IMR-90 (cell line): Measurements from ENCODE around the gene LATS2. TPM values are rescaled to one million over a fixed set of nuclear protein-coding genes. Genes with fewer than 3 reads are reported as not detected.

Source experiments
- ATAC-seq: fragments of 200-7000 bp; cut with Tn5 transposase; 2 replicates; pipeline ENCODE4 v1.9.1; 2020; ENCODE audit warnings: low read depth, mild to moderate bottlenecking, moderate library complexity
- BruUV-seq: library from RNA; stranded (reverse); fragments of 400-500 nt; replicated peaks from 2 replicates; lab custom pipeline; 2021; lab: Mats Ljungman, UMichigan
- CTCF ChIA-PET: fragments of 300-600 bp; formaldehyde crosslinking; extraction: SDS; loops from one replicate; lab custom pipeline; 2021; ENCODE audit warnings: antibody characterized with exemption; lab: Yijun Ruan, JAX
- POLR2A ChIA-PET: fragments of 300-600 bp; sonication (Branson Sonifier 250); formaldehyde crosslinking; loops from one replicate; lab custom pipeline; 2022; ENCODE audit warnings: antibody characterized with exemption; ENCODE audit not compliant: unreplicated experiment; lab: Charles Lee
- DNase-seq: peaks from one replicate; pipeline ENCODE4 v3.0.0; 2013
- H2AFZ ChIP-seq: replicated peaks from 2 replicates; pipeline ENCODE3; 2013; ENCODE audit warnings: low read length, mild to moderate bottlenecking; ENCODE audit not compliant: poor library complexity
- H2AK5ac ChIP-seq: 2 replicates; pipeline ENCODE4 v1.6.1; 2013; ENCODE audit warnings: low read depth, low read length, inconsistent platforms
- H2AK9ac ChIP-seq: replicated peaks from 2 replicates; pipeline ENCODE3; 2013; ENCODE audit warnings: mild to moderate bottlenecking, low read depth, low read length, moderate library complexity; ENCODE audit not compliant: poor library complexity
- H2BK120ac ChIP-seq: 2 replicates; pipeline ENCODE4 v1.6.1; 2013; ENCODE audit warnings: low read depth, low read length, inconsistent platforms
- H2BK15ac ChIP-seq: 3 replicates; pipeline ENCODE4 v1.6.1; 2013; ENCODE audit warnings: low read depth, low read length, inconsistent platforms
- H2BK20ac ChIP-seq: 2 replicates; pipeline ENCODE4 v1.6.1; 2013; ENCODE audit warnings: low read depth, mild to moderate bottlenecking, inconsistent platforms, low read length, moderate library complexity
- H2BK5ac ChIP-seq: 2 replicates; pipeline ENCODE4 v1.6.1; 2013; ENCODE audit warnings: mild to moderate bottlenecking, low read depth, low read length, inconsistent platforms; ENCODE audit not compliant: poor library complexity, severe bottlenecking
- H3K14ac ChIP-seq: replicated peaks from 2 replicates; pipeline ENCODE4 v1.6.1; 2013; ENCODE audit warnings: low read depth, low read length, inconsistent platforms
- H3K18ac ChIP-seq: 2 replicates; pipeline ENCODE4 v1.6.1; 2013; ENCODE audit warnings: low read depth, low read length, control low read depth
- H3K23ac ChIP-seq: 2 replicates; pipeline ENCODE4 v1.6.1; 2013; ENCODE audit warnings: low read depth, low read length, inconsistent platforms
- H3K27ac ChIP-seq: 2 replicates; pipeline ENCODE4 v1.5.1; 2013; ENCODE audit warnings: mild to moderate bottlenecking, control low read depth, low read length; ENCODE audit not compliant: insufficient read depth
- H3K27me3 ChIP-seq: 2 replicates; pipeline ENCODE4 v1.6.1; 2013; ENCODE audit warnings: low read length; ENCODE audit not compliant: control insufficient read depth, insufficient read depth
- H3K36me3 ChIP-seq: 2 replicates; pipeline ENCODE4 v1.6.1; 2013; ENCODE audit warnings: low read length, mixed read lengths; ENCODE audit not compliant: control insufficient read depth, insufficient read depth
- H3K4ac ChIP-seq: 2 replicates; pipeline ENCODE4 v1.6.1; 2013; ENCODE audit warnings: low read depth, low read length, inconsistent platforms
- H3K4me1 ChIP-seq: 2 replicates; pipeline ENCODE4 v1.6.1; 2013; ENCODE audit warnings: low read length, mixed read lengths; ENCODE audit not compliant: control insufficient read depth, insufficient read depth
- H3K4me2 ChIP-seq: 2 replicates; pipeline ENCODE4 v1.6.1; 2013; ENCODE audit warnings: low read depth, mild to moderate bottlenecking, control low read depth, low read length, moderate library complexity
- H3K4me3 ChIP-seq: 2 replicates; pipeline ENCODE4 v1.5.1; 2013; ENCODE audit warnings: low read depth, mild to moderate bottlenecking, control low read depth, low read length, moderate library complexity; ENCODE audit not compliant: insufficient read depth
- H3K56ac ChIP-seq: 2 replicates; pipeline ENCODE4 v1.6.1; 2013; ENCODE audit warnings: low read length, inconsistent platforms; ENCODE audit not compliant: insufficient read depth; ENCODE audit errors: extremely low read depth
- H3K79me1 ChIP-seq, 2 experiments: 2 replicates each; pipeline ENCODE4 v1.6.1; 2013; ENCODE audit warnings: low read length in 2 of 2, inconsistent platforms in 1 of 2, low read depth in 1 of 2
- H3K9ac ChIP-seq: 2 replicates; pipeline ENCODE4 v1.6.1; 2013; ENCODE audit warnings: low read depth, low read length, control low read depth
- H3K9me1 ChIP-seq: 2 replicates; pipeline ENCODE4 v1.6.1; 2013; ENCODE audit warnings: low read length, inconsistent platforms; ENCODE audit not compliant: insufficient read depth
- H3K9me3 ChIP-seq: 2 replicates; pipeline ENCODE4 v1.6.1; 2013; ENCODE audit warnings: low read length; ENCODE audit not compliant: control insufficient read depth, insufficient read depth
- H4K20me1 ChIP-seq: 2 replicates; pipeline ENCODE4 v1.6.1; 2013; ENCODE audit warnings: low read length, inconsistent platforms; ENCODE audit not compliant: insufficient read depth
- H4K5ac ChIP-seq: 2 replicates; pipeline ENCODE4 v1.6.1; 2013; ENCODE audit warnings: mild to moderate bottlenecking, low read depth, low read length, control low read depth
- H4K8ac ChIP-seq, 2 experiments: 2 replicates each; pipeline ENCODE4 v1.6.1; 2013; ENCODE audit warnings: low read depth in 2 of 2, low read length in 2 of 2, control low read depth in 1 of 2, inconsistent platforms in 1 of 2
- H4K91ac ChIP-seq: 2 replicates; pipeline ENCODE4 v1.6.1; 2013; ENCODE audit warnings: low read depth, low read length, inconsistent platforms; ENCODE audit not compliant: insufficient read depth
- CEBPB ChIP-seq: IDR thresholded peaks from 2 replicates; pipeline ENCODE4 v1.6.1; 2012; ENCODE audit warnings: low read depth, low read length, improper control_type of control experiment
- FOS ChIP-seq: fragments of 150-350 bp; IDR thresholded peaks from 2 replicates; pipeline ENCODE4 v1.6.1; 2016; ENCODE audit warnings: low read depth, low read length
- MXI1 ChIP-seq: IDR thresholded peaks from 2 replicates; pipeline ENCODE4 v1.6.1; 2012; ENCODE audit warnings: low read depth, mild to moderate bottlenecking, low read length, moderate library complexity, borderline replicate concordance
- RFX5 ChIP-seq: IDR thresholded peaks from 2 replicates; pipeline ENCODE4 v1.8.0; 2012; ENCODE audit warnings: low read depth, mild to moderate bottlenecking, low read length, moderate library complexity
- USF2 ChIP-seq: fragments of 150-350 bp; IDR thresholded peaks from 2 replicates; pipeline ENCODE4 v1.6.1; 2017; ENCODE audit warnings: mild to moderate bottlenecking, antibody characterized with exemption, low read length, low read depth
- WGBS, 2 experiments: methylation state at CpG; one replicate each; pipeline versions ENCODE4 v1.1.5 to v1.1.7; 2013; ENCODE audit warnings: missing lambda C conversion rate in 2 of 2; ENCODE audit not compliant: insufficient read length in 1 of 2; ENCODE audit errors: extremely low coverage in 2 of 2; 5-methylcytosine and 5-hydroxymethylcytosine counted together
- dilution Hi-C: fragments of 300-500 bp; cut with HindIII; formaldehyde crosslinking; loops from one replicate; pipeline ENCODE4 v1.14.3; 2018; ENCODE audit warnings: low sequenced_read_pairs; ENCODE audit not compliant: unreplicated experiment
- in situ Hi-C: fragments of 300-500 bp; cut with MboI; formaldehyde crosslinking; loops from 3 replicates; pipeline ENCODE4 v1.14.3; 2019; ENCODE audit warnings: low sequenced_read_pairs, inconsistent platforms, mixed read lengths
- intact Hi-C: fragments of 100-400 bp; cut with micrococcal nuclease; formaldehyde crosslinking; loops from 2 replicates; pipeline ENCODE4 v1.10.0; 2022
- polyA plus RNA-seq, 3 experiments: library from polyadenylated mRNA; depleted of rRNA; stranded (reverse); fragments of >200 nt; gene quantifications; 2 replicates each; pipeline ENCODE4 v1.2.3, GENCODE V29; 2012; ENCODE audit warnings: low replicate concordance in 1 of 3
- total RNA-seq: library from RNA; depleted of rRNA; stranded (reverse); fragments of >200 nt; gene quantifications from 2 replicates; pipeline ENCODE4 v1.2.3, GENCODE V29; 2012

LATS2 gene
- total and polyA plus RNA-seq, 2 of the 4 experiments (the other 2 are of a cell fraction): 12.7 to 22.4 TPM

GRCh38 chr13:21020176-21020575, 41.2 kb downstream of the LATS2 start:
- H4K8ac ChIP-seq: no peak overlapping the region
- peak overlapping the region; percentile 23; the same call in 1 of the 2 replicates for H3K23ac ChIP-seq
- CTCF ChIA-PET: no interaction called here
- H3K9me1 ChIP-seq: peaks cover 34% of the 10 kb centered on the region
- peak overlapping the region; percentile 39; the same call in 1 of the 2 replicates for H3K27ac ChIP-seq
- H3K4ac ChIP-seq: no peak overlapping the region
- no peak overlapping the region for H3K4me2 ChIP-seq
- ATAC-seq: no peak
- peaks cover 11 to 82% of the 10 kb centered on the region in 2 experiments for H3K79me1 ChIP-seq
- H4K20me1 ChIP-seq: peaks cover 86% of the 10 kb centered on the region
- no peak overlapping the region for H3K56ac ChIP-seq
- no peak overlapping the region for H3K4me3 ChIP-seq
- WGBS, 2 experiments: 90% methylated on average over 2 of the region's 5 CpGs; no CpG with 5 or more reads in 1 of the 2 experiments
- H2BK120ac ChIP-seq: no peak overlapping the region
- H4K5ac ChIP-seq: peak overlapping the region; percentile 30; the same call in 1 of the 2 replicates
- H2BK5ac ChIP-seq: peak overlapping the region; percentile 5
- in situ Hi-C loops (no loop called here), dilution Hi-C loops (no loop called here), intact Hi-C loops (no loop called here)
- no peak overlapping the region for H2BK15ac ChIP-seq
- peaks cover 40% of the 10 kb centered on the region for H3K4me1 ChIP-seq
- no peaks in the 10 kb centered on the region for H3K27me3 ChIP-seq
- no peak overlapping the region for H2BK20ac ChIP-seq
- POLR2A ChIA-PET: no interaction called here
- no peak overlapping the region for H3K14ac ChIP-seq
- H4K91ac ChIP-seq: no peak overlapping the region
- no peak for DNase-seq
- H2AK9ac ChIP-seq: no peak overlapping the region
- no peaks in the 10 kb centered on the region for H3K9me3 ChIP-seq
- no peak overlapping the region for H2AK5ac ChIP-seq
- H3K18ac ChIP-seq: peak overlapping the region; percentile 18; the same call in 1 of the 2 replicates
- no TSS peak for BruUV-seq
- TF ChIP-seq MXI1 (no peak), FOS (no peak), CEBPB (no peak), USF2 (no peak), RFX5 (no peak)
- H2AFZ ChIP-seq: no peak overlapping the region
- no peak overlapping the region for H3K9ac ChIP-seq
- H3K36me3 ChIP-seq: peaks cover 8% of the 10 kb centered on the region
